Fibroblast of villous mesenchyme (primary cell): ENCODE measurements around the gene HOXB6. TPM values are rescaled to one million over a fixed set of nuclear protein-coding genes. Genes with fewer than 3 reads are reported as not detected.
A peak's percentile ranks its signal among the peaks of the same experiment; 100 is the strongest.

Experiments
- DNase-seq: peaks from one replicate; pipeline ENCODE4 v3.0.0-alpha.2; 2010; ENCODE audit warnings: low read depth
- H3K4me3 ChIP-seq: 2 replicates; pipeline ENCODE4 v1.5.1; 2011; ENCODE audit warnings: low read depth, mild to moderate bottlenecking, low read length
- total RNA-seq: library from RNA; depleted of rRNA; stranded (reverse); fragments of >200 nt; gene quantifications from 2 replicates; pipeline ENCODE4 v1.2.3, GENCODE V29; 2012
- TF ChIP-seq, protein P1 (sequence below): IDR thresholded peaks from 2 replicates; pipeline ENCODE4 v1.5.1; 2012; ENCODE audit warnings: low read depth, mild to moderate bottlenecking, low read length; ENCODE audit not compliant: insufficient read depth

The HOXB6 gene
- total RNA-seq, 1 donor = 1.3 TPM

DNA sequence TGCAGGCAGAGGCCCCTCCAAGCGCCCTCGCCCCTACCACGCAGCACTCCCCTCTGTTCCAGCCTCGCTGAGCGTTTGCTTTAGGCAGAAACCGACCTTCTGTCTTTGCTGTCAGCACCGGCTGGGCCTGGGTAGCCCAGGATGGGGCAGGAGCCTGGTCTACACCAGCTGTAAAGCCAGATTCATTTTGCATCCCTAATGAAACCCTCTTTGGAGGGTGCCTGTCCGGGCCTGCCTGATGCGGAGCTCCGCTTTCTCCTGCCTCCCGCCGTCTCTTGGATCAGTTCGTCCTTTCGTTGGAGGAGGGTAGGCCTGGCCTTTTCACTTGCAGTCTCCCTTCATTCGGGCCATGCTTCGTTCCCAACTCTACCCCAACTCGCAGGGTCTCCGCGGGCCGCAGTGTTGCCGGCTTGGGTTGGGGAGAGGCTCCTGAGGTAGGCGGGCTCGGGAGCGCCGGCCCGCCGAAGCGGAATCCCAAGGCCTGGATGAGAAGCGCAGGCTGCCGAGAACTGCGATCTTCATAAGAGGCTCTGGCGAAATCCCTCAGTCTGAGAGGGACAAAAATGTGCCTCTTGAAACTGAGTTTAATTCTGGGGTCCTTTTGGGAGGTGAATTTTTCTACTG, 15.2 kb upstream of the HOXB6 start:
- no peak for DNase-seq
- H3K4me3 ChIP-seq = no peak overlapping the region
- TF ChIP-seq, protein P1, sequence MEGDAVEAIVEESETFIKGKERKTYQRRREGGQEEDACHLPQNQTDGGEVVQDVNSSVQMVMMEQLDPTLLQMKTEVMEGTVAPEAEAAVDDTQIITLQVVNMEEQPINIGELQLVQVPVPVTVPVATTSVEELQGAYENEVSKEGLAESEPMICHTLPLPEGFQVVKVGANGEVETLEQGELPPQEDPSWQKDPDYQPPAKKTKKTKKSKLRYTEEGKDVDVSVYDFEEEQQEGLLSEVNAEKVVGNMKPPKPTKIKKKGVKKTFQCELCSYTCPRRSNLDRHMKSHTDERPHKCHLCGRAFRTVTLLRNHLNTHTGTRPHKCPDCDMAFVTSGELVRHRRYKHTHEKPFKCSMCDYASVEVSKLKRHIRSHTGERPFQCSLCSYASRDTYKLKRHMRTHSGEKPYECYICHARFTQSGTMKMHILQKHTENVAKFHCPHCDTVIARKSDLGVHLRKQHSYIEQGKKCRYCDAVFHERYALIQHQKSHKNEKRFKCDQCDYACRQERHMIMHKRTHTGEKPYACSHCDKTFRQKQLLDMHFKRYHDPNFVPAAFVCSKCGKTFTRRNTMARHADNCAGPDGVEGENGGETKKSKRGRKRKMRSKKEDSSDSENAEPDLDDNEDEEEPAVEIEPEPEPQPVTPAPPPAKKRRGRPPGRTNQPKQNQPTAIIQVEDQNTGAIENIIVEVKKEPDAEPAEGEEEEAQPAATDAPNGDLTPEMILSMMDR = no peak

DNA sequence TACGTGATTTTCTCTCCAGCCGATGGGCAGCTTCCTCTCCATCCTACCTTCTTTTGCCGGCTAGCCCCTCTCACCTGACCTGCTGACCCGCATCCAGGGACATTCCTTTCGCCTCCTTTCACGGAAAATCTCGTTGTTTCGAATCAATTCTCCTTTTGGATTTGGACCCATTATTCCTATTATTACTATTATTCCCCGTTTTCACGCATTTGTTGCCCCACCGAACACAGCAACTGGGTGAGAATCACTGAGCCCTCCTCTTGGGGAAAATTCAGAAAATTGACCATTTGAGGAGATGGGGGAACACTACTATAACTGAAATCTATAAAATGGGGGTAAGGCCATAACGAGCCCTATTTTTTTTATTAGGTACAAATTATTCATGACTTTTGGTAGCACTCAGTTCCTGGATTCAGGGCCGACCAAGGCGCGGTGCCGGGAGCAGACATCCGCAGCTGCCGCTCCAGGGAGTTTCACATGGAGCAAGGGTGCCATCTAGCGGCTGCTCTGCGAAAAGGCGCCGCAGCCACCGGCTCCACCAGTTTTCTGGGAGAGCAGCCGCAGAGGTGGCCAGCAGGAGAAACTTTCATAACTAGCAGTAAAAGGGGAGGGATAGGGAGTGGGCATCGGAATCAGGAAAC, 13.6 kb upstream of the HOXB6 start:
- H3K4me3 ChIP-seq = no peak overlapping the region
- TF ChIP-seq, protein P1 = peak; percentile 94
- DNase-seq = peak; percentile 79

DNA sequence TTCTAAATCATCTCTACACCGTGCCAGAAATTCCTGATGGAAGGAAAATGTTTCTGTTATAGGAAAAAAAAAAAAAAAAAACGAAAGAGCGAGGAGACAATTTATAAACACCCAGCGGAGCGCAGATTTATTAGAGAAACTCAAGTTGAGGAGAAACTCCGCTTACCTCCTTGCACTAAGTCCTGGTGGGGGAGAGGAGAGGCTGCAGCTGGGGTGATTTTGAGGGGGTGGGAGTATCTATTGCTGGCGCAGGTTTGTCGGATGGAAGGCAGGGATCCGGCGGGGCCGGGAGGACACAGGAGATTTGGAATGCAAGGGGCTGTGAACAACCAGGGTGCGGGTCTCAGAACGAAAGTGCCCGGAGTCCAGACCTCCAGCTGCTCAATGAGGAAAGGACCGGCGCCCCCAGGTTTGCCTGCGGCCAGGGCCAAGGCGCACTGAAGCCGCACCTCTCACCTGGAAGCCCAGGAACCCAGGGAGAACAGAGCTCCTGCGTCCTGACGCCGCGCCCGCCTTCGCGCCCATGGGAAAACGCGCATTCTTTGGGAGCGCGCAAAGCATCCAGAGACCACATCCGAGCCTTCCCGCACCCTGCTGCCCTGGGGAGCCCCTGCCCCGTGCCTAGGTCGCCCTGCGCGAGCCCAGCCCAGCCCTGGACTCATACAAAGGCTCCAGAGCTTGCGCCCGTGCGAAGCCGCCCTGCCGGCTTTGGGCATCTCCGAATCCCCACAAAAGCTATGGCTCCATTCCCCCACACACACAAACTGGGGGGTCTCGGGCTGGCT, 12.9 kb upstream of the HOXB6 start:
- no peak overlapping the region for H3K4me3 ChIP-seq
- DNase-seq = no peak
- TF ChIP-seq, protein P1 = no peak

DNA sequence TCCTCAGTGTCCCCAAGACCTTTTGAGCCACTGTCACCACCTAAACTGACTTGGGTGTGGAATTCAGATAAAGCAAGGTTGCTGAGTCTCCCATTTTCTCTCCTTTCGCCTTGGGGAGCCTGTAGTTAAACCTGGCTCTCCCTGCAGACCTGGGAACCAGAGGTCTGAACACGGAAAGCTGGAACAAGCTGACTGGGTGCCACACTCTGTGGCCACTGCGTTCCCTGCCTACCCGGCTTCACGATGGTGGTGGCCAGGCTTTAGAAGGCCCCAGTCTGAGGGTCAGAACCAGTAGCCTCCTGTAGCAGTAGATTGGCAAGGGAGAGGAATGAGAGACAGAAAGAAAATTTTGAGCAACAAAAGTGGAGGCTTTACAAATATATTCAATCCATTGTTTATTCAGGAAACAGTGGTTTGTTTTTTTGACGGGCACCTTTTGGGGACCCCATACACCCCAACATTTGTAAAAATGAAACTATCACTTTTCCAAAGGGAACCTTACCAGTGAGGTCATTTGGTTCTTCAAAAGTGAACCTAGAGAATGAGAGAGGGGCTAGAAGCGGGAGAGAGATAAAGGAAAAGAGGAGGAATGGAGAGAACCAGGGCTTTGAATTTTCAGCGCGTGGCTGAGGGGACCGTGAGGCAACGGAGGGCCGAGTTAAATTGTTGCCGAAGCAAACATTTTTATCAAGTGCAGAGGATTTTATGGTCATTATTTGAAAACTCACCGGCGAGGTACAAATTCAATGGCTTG, 12.1 kb upstream of the HOXB6 start:
- TF ChIP-seq, protein P1 = no peak
- H3K4me3 ChIP-seq = no peak overlapping the region
- DNase-seq = no peak

DNA sequence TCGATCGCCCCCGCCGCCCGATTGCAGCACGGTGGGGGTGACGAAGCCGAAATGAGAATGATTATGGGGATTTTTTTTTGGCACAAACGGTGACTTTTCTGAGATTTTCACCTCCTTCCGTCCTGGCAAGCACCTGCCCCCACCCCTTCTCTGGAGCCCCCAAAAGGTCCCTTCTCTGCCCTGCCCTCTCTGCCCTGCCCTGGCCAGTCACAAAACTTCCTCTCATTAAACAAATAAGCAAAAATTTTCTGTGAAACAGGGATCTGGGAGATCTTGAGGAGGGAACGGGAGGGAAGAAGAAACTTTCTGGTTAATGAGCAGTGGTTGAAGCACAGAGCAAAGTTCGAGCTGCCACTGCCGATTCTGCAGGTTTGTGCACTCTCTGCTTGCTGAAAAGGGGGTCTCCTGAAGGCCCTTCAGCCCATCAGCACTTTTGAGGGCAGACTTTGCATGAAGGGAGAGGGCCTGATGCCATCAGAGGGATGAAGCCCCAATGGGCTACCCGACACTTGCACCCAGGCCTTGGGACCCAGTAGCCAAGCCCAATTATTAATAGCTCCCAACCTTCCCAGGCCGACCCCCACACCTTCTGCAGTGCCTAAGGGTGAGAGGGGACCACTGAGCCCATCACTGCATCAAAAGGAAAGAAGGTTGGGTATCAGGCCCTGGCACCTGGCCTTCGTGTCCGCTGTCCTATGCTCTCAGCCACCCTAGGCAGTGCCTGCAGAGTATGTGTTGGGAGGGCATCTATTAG, 11.4 kb upstream of the HOXB6 start:
- no peak for DNase-seq
- no peak overlapping the region for H3K4me3 ChIP-seq
- TF ChIP-seq, protein P1 = no peak
